B cell (primary cell): Measurements from ENCODE around the gene QRFP. TPM values are rescaled to one million over a fixed set of nuclear protein-coding genes. Genes with fewer than 3 reads are reported as not detected.

Source experiments
- ATAC-seq: fragments of 200-7000 bp; cut with Tn5 transposase; one replicate; pipeline ENCODE4 v1.10.0; 2021; ENCODE audit warnings: low read depth, mild to moderate bottlenecking, moderate number of reproducible peaks, moderate library complexity
- CTCF ChIA-PET: fragments of 350-600 bp; sonication (Branson Sonifier 250); formaldehyde crosslinking; loops from one replicate; lab custom pipeline; 2021; ENCODE audit warnings: antibody characterized with exemption, inconsistent platforms; lab: Charles Lee
- POLR2A ChIA-PET: fragments of 350-600 bp; sonication (Branson Sonifier 250); formaldehyde crosslinking; loops from one replicate; lab custom pipeline; 2021; ENCODE audit warnings: antibody characterized with exemption; lab: Charles Lee
- DNase-seq: peaks from one replicate; pipeline ENCODE4 v3.0.0; 2013
- H2AFZ ChIP-seq: 2 replicates; pipeline ENCODE4 v1.6.1; 2012; ENCODE audit warnings: mild to moderate bottlenecking, low read depth, low read length; ENCODE audit not compliant: insufficient read depth, poor library complexity, severe bottlenecking
- H3K27ac ChIP-seq, 2 donors: 1 replicate in 1 of 2; 2 replicates in 1 of 2; pipeline ENCODE4 v1.5.1; 2012 to 2013; ENCODE audit warnings: low read length in 2 of 2, mild to moderate bottlenecking in 2 of 2, moderate library complexity in 1 of 2
- H3K27me3 ChIP-seq, 4 experiments: fragments of 200-600 bp in 1 of 4; sonication (generic) in 1 of 4; replicated peaks in 1 of 4; 1 replicate in 2 of 4; 2 replicates in 2 of 4; pipeline versions ENCODE4 v1.6.1 to v1.7.0; 2013 to 2016; ENCODE audit warnings: low read length in 3 of 4, mild to moderate bottlenecking in 2 of 4, mixed read lengths in 1 of 4, moderate library complexity in 1 of 4; ENCODE audit not compliant: insufficient read depth in 4 of 4, control insufficient read depth in 3 of 4; ENCODE audit errors: control extremely low read depth in 1 of 4
- H3K36me3 ChIP-seq, 2 experiments: replicated peaks in 1 of 2; 1 replicate in 1 of 2; 2 replicates in 1 of 2; pipeline versions ENCODE4 v1.6.1 to v1.7.1; 2013; ENCODE audit warnings: low read length in 1 of 2; ENCODE audit not compliant: insufficient read depth in 2 of 2, control insufficient read depth in 1 of 2; ENCODE audit errors: control extremely low read depth in 1 of 2, extremely low read depth in 1 of 2
- H3K4me1 ChIP-seq, 2 donors: fragments of 200-600 bp in 1 of 2; sonication (generic) in 1 of 2; 1 replicate in 1 of 2; 2 replicates in 1 of 2; pipeline versions ENCODE4 v1.5.1 to v1.6.1; 2013 to 2017; ENCODE audit warnings: low read length in 2 of 2; ENCODE audit not compliant: control insufficient read depth in 2 of 2, insufficient read depth in 2 of 2
- H3K4me2 ChIP-seq: replicated peaks from 2 replicates; pipeline ENCODE3; 2012; ENCODE audit warnings: mild to moderate bottlenecking, low read depth, low read length; ENCODE audit not compliant: poor library complexity, severe bottlenecking
- H3K4me3 ChIP-seq, 5 experiments: fragments of 200-600 bp in 1 of 5; sonication (generic) in 1 of 5; 1 replicate in 3 of 5; 2 replicates in 2 of 5; pipeline versions ENCODE4 v1.5.1 to v1.7.0; 2011 to 2016; ENCODE audit warnings: low read length in 4 of 5, mild to moderate bottlenecking in 4 of 5, low read depth in 2 of 5, control low read depth in 1 of 5, moderate library complexity in 1 of 5; ENCODE audit not compliant: insufficient read depth in 1 of 5; ENCODE audit errors: control extremely low read depth in 1 of 5, extremely low read depth in 1 of 5
- H3K79me2 ChIP-seq: fragments of 200-600 bp; sonication (generic); one replicate; pipeline ENCODE4 v1.6.0; 2016; ENCODE audit warnings: low read length; ENCODE audit not compliant: control insufficient read depth, insufficient read depth
- H3K9ac ChIP-seq: fragments of 200-600 bp; sonication (generic); 2 replicates; pipeline ENCODE4 v1.6.1; 2017; ENCODE audit warnings: mild to moderate bottlenecking, low read length, moderate library complexity
- H3K9me3 ChIP-seq, 3 donors: one replicate each; pipeline versions ENCODE4 v1.6.1 to v1.7.1; 2013; ENCODE audit warnings: low read length in 2 of 3; ENCODE audit not compliant: control insufficient read depth in 2 of 3, insufficient read depth in 1 of 3; ENCODE audit errors: control extremely low read depth in 1 of 3
- H4K20me1 ChIP-seq: 2 replicates; pipeline ENCODE4 v1.6.0; 2012; ENCODE audit warnings: mild to moderate bottlenecking, low read length; ENCODE audit not compliant: insufficient read depth, control insufficient read depth, poor library complexity, severe bottlenecking
- H3K27ac Mint-ChIP-seq: one replicate; pipeline ENCODE4 v1.8.0; 2021; ENCODE audit warnings: mixed read lengths
- H3K27me3 Mint-ChIP-seq: one replicate; pipeline ENCODE4 v1.8.0; 2021; ENCODE audit warnings: mixed read lengths
- H3K4me1 Mint-ChIP-seq: one replicate; pipeline ENCODE4 v1.8.0; 2021; ENCODE audit warnings: mixed read lengths
- H3K4me3 Mint-ChIP-seq: one replicate; pipeline ENCODE4 v1.8.0; 2021; ENCODE audit warnings: mixed read lengths
- H3K9me3 Mint-ChIP-seq: one replicate; pipeline ENCODE4 v1.8.0; 2022; ENCODE audit warnings: mixed read lengths; ENCODE audit not compliant: insufficient read depth
- CTCF ChIP-seq: fragments of 200-600 bp; IDR thresholded peaks from one replicate; pipeline ENCODE4 v1.8.0; 2022; ENCODE audit warnings: antibody characterized with exemption, mild to moderate bottlenecking
- EZH2 ChIP-seq: IDR thresholded peaks from 2 replicates; pipeline ENCODE4 v1.6.1; 2012; ENCODE audit warnings: borderline replicate concordance, low read depth, mild to moderate bottlenecking, moderate library complexity, low read length; ENCODE audit not compliant: insufficient read depth, poor library complexity, severe bottlenecking
- WGBS: methylation state at CpG from one replicate; pipeline ENCODE4 v1.1.5; 2013; ENCODE audit warnings: missing lambda C conversion rate; ENCODE audit not compliant: insufficient coverage; 5-methylcytosine and 5-hydroxymethylcytosine counted together
- intact Hi-C: fragments of 100-400 bp; cut with micrococcal nuclease; formaldehyde crosslinking; loops from one replicate; pipeline ENCODE4 v1.10.0; 2022
- polyA plus RNA-seq: library from polyadenylated mRNA; depleted of rRNA; stranded (reverse); fragments of >200 nt; gene quantifications from 2 replicates; pipeline ENCODE4 v1.2.3, GENCODE V29; 2012
- total RNA-seq, 2 donors: library from RNA; stranded (reverse); fragments of 120-200 nt in 1 of 2; gene quantifications; 1 replicate in 1 of 2; 2 replicates in 1 of 2; pipeline versions ENCODE4 v1.2.3 to v1.2.4, GENCODE V29; 2013 to 2022

The QRFP gene
- total and polyA plus RNA-seq, 2 donors (not counting 1 experiment from before 2014, with no cell fraction given): 0.07 TPM; not detected in 1

- Mint-ChIP-seq H3K27me3 (no peaks in the 10 kb centered on the region), H3K9me3 (no peaks in the 10 kb centered on the region), H3K4me3 (no peak overlapping the region), H3K4me1 (peaks cover 6% of the 10 kb centered on the region), H3K27ac (no peak overlapping the region)
- ATAC-seq (no peak), DNase-seq (no peak)
- intact Hi-C loops: no loop called here
- Histone ChIP-seq H3K27ac (no peak overlapping the region), H2AFZ (no peak overlapping the region), H3K4me2 (no peak overlapping the region), H3K9me3 (no peaks in the 10 kb centered on the region), H3K27me3 (no peaks in the 10 kb centered on the region), H4K20me1 (no peaks in the 10 kb centered on the region), H3K4me1 (peaks cover 0 to 10% of the 10 kb centered on the region in 2 donors), H3K79me2 (no peaks in the 10 kb centered on the region), H3K36me3 (peaks cover 0 to 16% of the 10 kb centered on the region in 2 experiments), H3K4me3 (no peak overlapping the region), H3K9ac (no peak overlapping the region)
- ChIA-PET POLR2A (no interaction called here), CTCF (no interaction called here)
- 98% methylated on average over 14 of the region's 18 CpGs for WGBS
- TF ChIP-seq CTCF (no peak), EZH2 (no peak)
Observed at GRCh38 chr9:130891688-130892476, 4.7 kb downstream of the QRFP start.

GRCh38 chr9:130890870-130891687 is 5.5 kb downstream of the QRFP start:
- no peak overlapping the region for H3K9ac ChIP-seq
- H3K9me3 ChIP-seq: no peaks in the 10 kb centered on the region
- no peak for ATAC-seq
- H3K4me1 ChIP-seq: peaks cover 0 to 10% of the 10 kb centered on the region in 2 donors
- H3K27me3 ChIP-seq: no peaks in the 10 kb centered on the region
- Mint-ChIP-seq H3K4me3 (no peak overlapping the region), H3K9me3 (no peaks in the 10 kb centered on the region), H3K4me1 (peaks cover 6% of the 10 kb centered on the region), H3K27ac (no peak overlapping the region), H3K27me3 (no peaks in the 10 kb centered on the region)
- no peak overlapping the region for H3K4me2 ChIP-seq
- H4K20me1 ChIP-seq: no peaks in the 10 kb centered on the region
- WGBS: 97% methylated on average over 17 of the region's 20 CpGs
- peaks cover 0 to 16% of the 10 kb centered on the region in 2 experiments for H3K36me3 ChIP-seq
- CTCF ChIA-PET: interaction anchor here (1.5 kb wide), 1 partner anchor 26 kb away, joined by 4 read pairs; no protein-coding TSS in a partner anchor
- no peaks in the 10 kb centered on the region for H3K79me2 ChIP-seq
- intact Hi-C loops: no loop called here
- TF ChIP-seq CTCF (no peak), EZH2 (no peak)
- H3K4me3 ChIP-seq: no peak overlapping the region
- no peak overlapping the region for H3K27ac ChIP-seq
- no peak for DNase-seq
- H2AFZ ChIP-seq: no peak overlapping the region
- POLR2A ChIA-PET: no interaction called here
